GM19043 (cell line): ENCODE data around the gene MYF5.
A peak's percentile ranks its signal among the peaks of the same experiment; 100 is the strongest.

Source experiments
- ATAC-seq: cut with Tn5 transposase; IDR thresholded peaks from one replicate; pipeline ENCODE4 v1.9.1; 2021; ENCODE audit warnings: low read depth; ENCODE audit not compliant: unreplicated experiment

The MYF5 gene

DNA sequence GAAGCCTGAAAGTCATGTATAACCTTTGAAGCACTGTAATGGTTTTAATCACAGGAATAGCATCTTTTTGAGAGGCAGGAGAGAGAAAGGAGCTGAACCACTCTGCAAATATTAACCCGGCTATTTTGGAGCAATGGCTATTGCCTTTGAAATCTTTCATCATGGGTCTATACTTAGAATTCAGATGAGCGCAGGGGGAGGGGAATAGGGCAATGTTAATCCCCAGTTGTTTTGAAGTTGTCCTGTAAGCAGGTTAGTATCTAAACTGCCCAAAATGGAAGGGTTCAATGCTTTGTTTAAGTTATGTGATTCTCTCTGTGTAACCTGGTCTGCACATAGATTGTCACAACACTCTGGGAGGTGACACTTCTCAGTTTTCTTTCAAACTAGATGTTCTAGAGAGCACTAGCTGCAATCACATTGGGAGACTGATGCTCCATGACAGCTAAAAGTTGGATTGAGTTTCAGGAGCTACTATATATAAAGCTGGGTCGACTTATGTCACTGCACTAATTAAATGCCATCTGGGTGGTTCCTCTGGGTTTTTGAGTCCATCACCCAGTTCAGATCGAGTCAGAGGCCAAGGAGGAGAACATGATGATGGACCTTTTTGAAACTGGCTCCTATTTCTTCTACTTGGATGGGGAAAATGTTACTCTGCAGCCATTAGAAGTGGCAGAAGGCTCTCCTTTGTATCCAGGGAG, 9.4 kb upstream of the MYF5 start, which contains the start of gene MYF6:
Gene MYF6, plus strand, starts transcription at position 509 of the 704 bp plus-strand sequence. Its CDS starts 86 bp downstream, at position 595.
- no peak for ATAC-seq

DNA sequence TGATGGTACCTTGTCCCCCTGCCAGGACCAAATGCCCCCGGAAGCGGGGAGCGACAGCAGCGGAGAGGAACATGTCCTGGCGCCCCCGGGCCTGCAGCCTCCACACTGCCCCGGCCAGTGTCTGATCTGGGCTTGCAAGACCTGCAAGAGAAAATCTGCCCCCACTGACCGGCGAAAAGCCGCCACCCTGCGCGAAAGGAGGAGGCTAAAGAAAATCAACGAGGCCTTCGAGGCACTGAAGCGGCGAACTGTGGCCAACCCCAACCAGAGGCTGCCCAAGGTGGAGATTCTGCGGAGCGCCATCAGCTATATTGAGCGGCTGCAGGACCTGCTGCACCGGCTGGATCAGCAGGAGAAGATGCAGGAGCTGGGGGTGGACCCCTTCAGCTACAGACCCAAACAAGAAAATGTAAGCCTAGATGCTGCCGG, 8.9 kb upstream of the MYF5 start:
- no peak for ATAC-seq

- ATAC-seq, result no peak
Measured at GRCh38 chr12:80708259-80708974, 8.3 kb upstream of the MYF5 start.

DNA sequence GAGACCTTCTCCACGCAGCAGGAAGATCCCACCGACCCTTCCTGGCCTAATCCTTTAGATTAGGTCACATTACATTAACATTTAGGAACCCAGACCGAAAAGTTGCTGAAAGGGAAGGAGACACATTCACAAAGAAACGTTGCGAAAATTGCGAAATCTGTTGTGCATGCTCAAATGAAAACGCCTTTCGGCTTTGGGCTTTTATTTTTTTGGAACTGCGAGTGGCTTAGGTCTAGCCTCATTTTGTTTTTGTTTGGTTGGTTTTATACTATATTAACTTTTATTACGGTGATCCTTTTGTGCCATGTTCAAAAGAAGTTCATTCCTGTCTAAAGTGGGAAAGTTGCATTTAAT, 7.8 kb upstream of the MYF5 start:
- ATAC-seq, result no peak

GRCh38 chr12:80709811-80710726, 6.6 kb upstream of the MYF5 start:
- peak; percentile 50 for ATAC-seq

DNA sequence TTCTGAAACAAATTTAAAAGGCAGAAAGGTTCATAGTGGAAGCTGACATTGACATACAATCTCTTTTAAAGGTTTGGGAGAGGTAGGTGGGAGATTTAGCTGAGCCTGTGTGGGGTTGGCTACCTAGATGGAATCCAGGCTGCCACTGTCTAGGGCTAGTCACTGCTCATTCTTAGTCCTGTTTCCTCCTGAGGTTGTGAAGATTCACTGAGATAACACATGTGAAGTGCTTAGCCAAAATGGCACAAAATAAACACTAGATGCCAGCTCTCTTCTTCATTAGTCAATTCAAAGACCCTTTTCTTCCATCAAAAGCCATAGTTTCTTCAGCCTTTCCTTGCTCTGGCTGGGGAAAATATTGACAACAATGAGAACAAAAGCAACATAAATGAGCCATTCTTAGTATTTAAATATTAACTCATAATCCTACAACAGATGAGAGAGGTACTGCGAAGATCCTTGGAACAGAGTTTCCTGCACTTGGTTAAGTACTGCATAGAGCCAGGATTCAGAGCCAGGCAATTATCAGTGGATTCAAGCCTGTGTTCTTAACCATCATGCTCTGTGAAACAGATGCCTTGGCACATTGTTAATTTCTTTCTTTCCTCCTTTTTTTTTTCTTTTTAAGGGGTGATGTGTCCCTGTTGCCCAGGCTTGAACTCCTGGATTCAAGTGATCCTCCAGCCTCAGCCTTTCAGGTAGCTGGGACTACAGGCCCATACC, 5.8 kb upstream of the MYF5 start:
- peak; percentile 10 for ATAC-seq

GRCh38 chr12:80711866-80712265, 4.8 kb upstream of the MYF5 start:
- ATAC-seq, result no peak

GRCh38 chr12:80712866-80713265, 3.8 kb upstream of the MYF5 start:
- no peak for ATAC-seq

GRCh38 chr12:80713419-80713818, 3.3 kb upstream of the MYF5 start:
- no peak for ATAC-seq

- ATAC-seq, result no peak
Measured at GRCh38 chr12:80714055-80714454, 2.7 kb upstream of the MYF5 start.

DNA sequence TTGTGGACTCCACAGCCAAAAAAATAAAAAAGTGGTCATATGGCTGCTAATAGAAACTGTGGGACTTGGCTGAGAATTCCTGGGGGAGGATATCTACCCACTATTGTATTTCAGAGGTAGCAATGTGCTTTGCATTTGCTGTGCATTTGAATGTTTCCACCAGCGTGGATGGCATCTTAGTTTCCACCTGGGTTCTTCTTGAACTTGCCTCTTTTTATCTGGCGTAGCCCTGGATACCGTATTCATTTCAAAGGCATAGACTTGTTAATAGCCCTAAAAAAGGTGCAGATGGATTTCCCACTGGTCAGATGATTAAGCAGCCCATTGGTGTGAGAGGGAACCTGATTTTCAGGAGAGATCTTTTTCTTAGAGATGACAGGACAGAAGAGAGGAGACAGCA, 1.9 kb upstream of the MYF5 start:
- no peak for ATAC-seq

GRCh38 chr12:80715713-80716249, 931 bp upstream of the MYF5 start:
- no peak for ATAC-seq

GRCh38 chr12:80717856-80718255, 1.1 kb downstream of the MYF5 start:
- no peak for ATAC-seq

DNA sequence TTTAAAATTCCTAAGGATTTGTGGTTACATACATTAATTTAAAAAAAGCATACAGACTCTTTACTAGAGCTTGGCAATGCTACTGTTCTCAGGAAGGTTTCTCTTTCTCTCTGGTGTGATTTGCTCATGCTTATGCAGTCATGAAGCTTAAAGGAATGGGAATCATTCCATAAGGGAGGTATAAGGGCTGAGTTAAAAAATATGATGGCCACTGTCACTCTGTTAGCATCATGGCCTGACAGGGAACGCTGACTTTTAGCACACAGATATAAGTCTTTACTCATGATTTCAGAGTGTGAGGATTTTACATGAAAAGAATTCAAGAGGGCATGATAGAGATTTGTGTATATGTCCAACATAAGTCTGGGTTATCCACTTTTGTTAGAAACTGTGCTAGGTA, 3.8 kb downstream of the MYF5 start:
- ATAC-seq, result no peak

GRCh38 chr12:80721326-80721725, 4.6 kb downstream of the MYF5 start:
- no peak for ATAC-seq

- ATAC-seq, result no peak
Measured at GRCh38 chr12:80745851-80746505, 29.3 kb downstream of the MYF5 start.

DNA sequence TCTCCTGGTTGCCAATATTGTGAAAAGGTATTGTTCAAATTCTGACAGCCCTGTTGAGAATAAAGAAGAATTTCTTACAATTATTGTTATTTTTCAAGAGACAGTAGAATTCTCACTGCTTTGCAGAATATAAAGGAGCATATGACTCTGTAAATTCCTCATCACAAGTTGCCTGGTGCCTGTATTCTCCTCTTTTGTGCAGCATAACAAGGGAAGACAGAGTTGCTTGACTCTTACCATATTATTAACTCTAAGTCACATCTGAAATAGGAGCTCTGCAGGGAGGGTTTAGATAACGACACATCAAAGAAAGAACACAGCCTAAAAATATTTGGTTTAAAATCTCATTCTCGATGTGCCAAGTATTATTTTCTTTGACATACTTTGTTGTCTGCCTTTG, 31.1 kb downstream of the MYF5 start:
- no peak for ATAC-seq

DNA sequence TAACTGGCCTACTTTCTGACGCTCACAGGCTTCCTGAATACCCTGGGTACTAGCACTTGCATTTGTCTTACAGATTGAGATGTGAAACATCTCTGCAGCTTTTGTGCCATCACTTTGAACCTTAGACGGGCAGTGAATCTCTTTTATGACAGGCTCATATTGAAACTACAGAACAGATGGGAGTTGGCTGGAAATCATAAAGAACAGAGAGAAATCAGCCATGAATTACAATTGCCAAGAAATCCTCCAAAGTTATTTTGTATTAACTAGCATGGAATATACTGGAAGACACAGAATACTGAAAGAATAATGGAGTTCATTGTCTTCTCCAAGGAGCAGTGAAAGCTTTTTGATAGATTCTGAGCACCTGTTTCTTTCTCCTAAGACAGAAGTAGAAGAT, 32.7 kb downstream of the MYF5 start:
- no peak for ATAC-seq

- ATAC-seq, result no peak
Measured at GRCh38 chr12:80752464-80752863, 35.8 kb downstream of the MYF5 start.

DNA sequence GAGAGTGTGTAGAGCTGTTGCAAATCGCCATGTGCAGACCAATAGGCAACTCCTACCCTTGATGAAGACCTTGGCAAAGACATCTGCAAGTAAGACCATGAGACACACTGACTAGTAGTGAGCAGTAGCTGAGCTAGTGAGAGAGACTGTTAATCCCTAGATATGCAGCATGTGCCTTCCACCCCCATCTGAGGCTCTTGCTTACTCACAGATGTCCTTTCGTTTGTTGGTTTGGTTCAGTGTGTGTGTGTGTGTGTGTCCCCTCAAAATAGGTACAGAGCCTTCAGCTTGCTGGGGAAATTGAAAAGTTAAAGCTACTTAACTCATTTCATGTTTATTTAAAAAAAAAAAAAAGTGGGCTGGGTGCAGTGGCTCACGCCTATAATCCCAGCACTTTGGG, 37.6 kb downstream of the MYF5 start:
- ATAC-seq, result no peak
